HG02588 (cell line): Measurements from ENCODE around the gene FAM120C.

ENCODE experiments used
- ATAC-seq: cut with Tn5 transposase; IDR thresholded peaks from one replicate; pipeline ENCODE4 v1.9.1; 2021; ENCODE audit warnings: mild to moderate bottlenecking, moderate library complexity; ENCODE audit not compliant: unreplicated experiment

Gene FAM120C

DNA sequence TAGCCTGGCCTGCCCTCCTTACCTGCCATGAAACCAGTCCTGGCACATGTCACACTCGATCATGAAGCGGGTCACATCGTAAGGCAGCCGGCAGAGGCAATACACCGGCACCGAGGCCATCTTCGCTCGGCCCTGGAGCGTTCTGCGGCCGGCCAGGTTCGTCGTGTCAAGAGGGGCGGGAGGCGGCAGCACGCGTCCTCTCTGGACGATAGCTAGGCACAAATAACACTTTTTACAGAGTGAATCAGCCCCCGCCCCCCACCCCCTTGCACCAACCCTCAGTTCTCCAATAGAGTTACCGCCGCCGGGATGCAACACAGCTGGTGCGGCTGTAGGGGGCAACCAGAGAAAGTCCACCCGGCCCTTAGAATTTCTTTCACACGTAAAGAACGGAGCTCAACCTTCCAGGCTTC lies 140.4 kb downstream of the FAM120C start:
- ATAC-seq = no peak

DNA sequence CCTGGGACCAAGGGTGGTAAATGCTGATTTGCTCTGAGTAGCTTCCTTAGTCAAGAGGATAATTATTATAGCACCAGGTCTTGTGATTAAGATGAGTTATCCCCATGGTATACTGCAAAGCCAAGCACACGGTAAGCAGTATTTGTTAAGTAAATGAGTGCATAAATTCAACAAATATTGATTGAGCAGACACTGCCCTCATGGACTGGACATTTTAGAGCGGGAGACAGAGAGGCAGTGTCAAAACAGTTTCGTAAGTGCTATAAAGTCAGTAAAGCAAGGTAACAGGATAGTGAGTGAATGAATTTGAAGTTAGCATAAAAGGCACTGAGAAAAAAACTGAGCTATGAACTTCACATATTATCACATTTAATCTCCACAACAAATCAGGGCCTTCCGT lies 152.7 kb downstream of the FAM120C start:
- no peak for ATAC-seq

DNA sequence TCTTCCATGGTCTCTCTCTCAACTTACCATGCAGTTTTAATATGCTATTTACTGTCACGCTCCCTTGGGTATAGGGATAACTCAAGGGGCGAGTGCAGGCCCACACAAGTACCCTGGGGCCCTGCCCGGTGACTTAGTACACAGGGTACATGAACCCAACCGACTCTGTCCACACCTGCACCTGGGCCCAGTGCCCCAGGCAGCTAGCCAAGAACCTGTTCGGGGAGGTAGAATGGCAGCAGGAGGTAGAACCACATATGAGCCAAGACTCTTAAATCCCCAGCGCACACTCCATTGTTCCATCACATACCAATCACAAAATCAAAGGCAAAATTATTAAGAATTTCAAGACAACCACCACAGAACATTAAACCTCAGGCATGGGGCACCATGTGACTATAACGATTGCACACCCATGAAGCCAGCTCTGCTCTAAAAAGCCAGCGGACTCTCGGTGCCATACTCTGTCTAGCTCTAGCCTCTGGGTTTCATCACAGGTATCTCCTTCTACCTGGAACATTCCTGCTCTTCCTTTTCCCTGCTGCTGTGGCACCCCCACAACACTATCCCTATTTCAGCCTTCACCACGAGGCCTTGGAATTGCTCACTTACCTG lies 153.4 kb downstream of the FAM120C start:
- ATAC-seq = no peak

DNA sequence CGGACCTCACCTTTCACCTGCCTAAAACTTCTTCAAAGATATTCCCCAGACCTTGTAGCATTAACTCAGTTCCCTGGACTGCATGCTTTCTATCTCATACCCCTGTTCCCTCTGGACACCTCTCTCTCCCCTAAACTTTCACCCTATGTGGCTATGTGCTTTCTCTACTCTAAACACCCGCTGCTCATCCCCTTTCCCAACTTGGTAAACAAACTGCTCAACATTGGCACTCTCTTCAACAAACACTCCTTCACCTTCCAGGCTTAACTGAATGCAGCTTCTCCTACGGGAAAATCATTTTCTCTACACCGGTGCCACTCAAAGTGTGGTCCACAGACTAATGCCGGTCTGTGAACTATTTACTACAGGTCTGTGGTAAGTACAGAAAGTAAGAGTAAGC lies 158.7 kb downstream of the FAM120C start:
- ATAC-seq = no peak
